NCI-H2107 treated with DMSO at 0.1 percent for 48 hours (cell line): Measurements from ENCODE around the gene CLEC2L.

ENCODE experiments used
- DNase-seq: peaks from one replicate; lab custom pipeline; 2025; ENCODE audit not compliant: unreplicated experiment; lab: John Stamatoyannopoulos, UW

The CLEC2L gene

GRCh38 chr7:139522830-139523198, 671 bp upstream of the CLEC2L start:
- DNase-seq, result no peak

GRCh38 chr7:139523968-139524815, 707 bp downstream of the CLEC2L start:
- no peak for DNase-seq

GRCh38 chr7:139525239-139525638, 1.8 kb downstream of the CLEC2L start:
- DNase-seq, result no peak

- no peak for DNase-seq
These were observed 2.3 kb downstream of the CLEC2L start for GRCh38 chr7:139525750-139526149.

GRCh38 chr7:139526578-139527544, 3.4 kb downstream of the CLEC2L start:
- DNase-seq, result no peak

GRCh38 chr7:139531094-139531493, 7.6 kb downstream of the CLEC2L start:
- no peak for DNase-seq

- no peak for DNase-seq
These were observed 9.2 kb downstream of the CLEC2L start for GRCh38 chr7:139532636-139533155.

- no peak for DNase-seq
These were observed 10.6 kb downstream of the CLEC2L start for GRCh38 chr7:139534096-139534495.

- no peak for DNase-seq
These were observed 11.6 kb downstream of the CLEC2L start for GRCh38 chr7:139534966-139535651.

GRCh38 chr7:139536152-139536551, 12.7 kb downstream of the CLEC2L start:
- DNase-seq, result no peak

- no peak for DNase-seq
These were observed 15.6 kb downstream of the CLEC2L start for GRCh38 chr7:139538881-139539635.

- no peak for DNase-seq
These were observed 16.7 kb downstream of the CLEC2L start for GRCh38 chr7:139540203-139540602.

- DNase-seq, result no peak
These were observed 18.3 kb downstream of the CLEC2L start for GRCh38 chr7:139541600-139542307.

- DNase-seq, result no peak
These were observed 19.0 kb downstream of the CLEC2L start for GRCh38 chr7:139542308-139543151.

GRCh38 chr7:139543801-139544603, 20.5 kb downstream of the CLEC2L start:
- no peak for DNase-seq

- no peak for DNase-seq
These were observed 21.2 kb downstream of the CLEC2L start for GRCh38 chr7:139544645-139545044.

GRCh38 chr7:139548302-139549028, 25.0 kb downstream of the CLEC2L start:
- no peak for DNase-seq
